AG09309 (cell line): Measurements from ENCODE around the gene SCLT1.

Source experiments
- DNase-seq: peaks from one replicate; pipeline ENCODE4 v3.0.0-alpha.2; 2010; ENCODE audit warnings: low read depth
- H3K4me3 ChIP-seq: 2 replicates; pipeline ENCODE4 v1.5.1; 2011; ENCODE audit warnings: mild to moderate bottlenecking, low read depth, low read length, moderate library complexity; ENCODE audit not compliant: control insufficient read depth
- CTCF ChIP-seq: IDR thresholded peaks from 2 replicates; pipeline ENCODE4 v1.5.1; 2011; ENCODE audit warnings: mild to moderate bottlenecking, low read depth, low read length, inconsistent platforms; ENCODE audit not compliant: insufficient read depth, control insufficient read depth; ENCODE audit errors: missing control alignments

Gene SCLT1

DNA sequence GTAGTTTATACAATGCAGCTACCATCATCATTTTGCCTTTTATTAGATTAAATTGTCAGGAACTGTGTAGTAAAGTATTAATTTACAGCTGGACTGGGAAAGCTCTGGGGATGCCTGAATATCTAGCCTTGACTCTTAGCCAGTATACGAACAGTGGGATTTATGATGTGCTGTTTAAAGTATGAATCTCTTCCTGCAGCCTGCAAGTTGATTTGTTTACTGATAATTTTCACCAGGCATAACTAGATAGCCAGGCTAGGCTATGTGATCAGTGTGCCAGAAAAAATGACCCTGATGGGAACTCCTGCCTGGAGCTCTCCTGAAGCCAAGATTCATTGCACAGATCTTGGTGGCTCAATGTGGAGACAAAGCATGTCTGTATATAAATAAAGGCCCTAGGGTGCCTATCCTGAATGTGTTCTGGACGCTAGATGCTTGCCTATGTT lies 119.2 kb downstream of the SCLT1 start:
- DNase-seq: no peak
- TF ChIP-seq CTCF: no peak
- no peak overlapping the region for H3K4me3 ChIP-seq

DNA sequence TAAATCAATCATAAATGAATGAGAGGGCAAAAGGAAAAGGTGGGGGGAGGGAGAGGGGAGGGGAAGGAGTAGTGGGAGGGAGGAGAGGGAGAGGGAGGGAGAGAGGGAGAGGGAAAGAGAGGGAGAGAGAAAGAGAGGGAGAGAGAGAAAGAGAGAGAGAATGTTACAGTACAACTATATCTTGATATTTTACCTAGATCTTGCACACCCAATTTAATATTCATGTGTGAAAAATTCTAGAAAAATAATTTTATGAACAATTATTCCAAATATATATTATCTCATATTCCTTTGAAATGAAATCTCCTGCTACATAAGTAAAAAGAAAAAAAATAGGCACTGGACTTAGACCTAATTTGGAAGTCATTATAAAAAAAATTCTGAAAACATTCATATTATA lies 120.0 kb downstream of the SCLT1 start:
- no peak for TF ChIP-seq CTCF

DNA sequence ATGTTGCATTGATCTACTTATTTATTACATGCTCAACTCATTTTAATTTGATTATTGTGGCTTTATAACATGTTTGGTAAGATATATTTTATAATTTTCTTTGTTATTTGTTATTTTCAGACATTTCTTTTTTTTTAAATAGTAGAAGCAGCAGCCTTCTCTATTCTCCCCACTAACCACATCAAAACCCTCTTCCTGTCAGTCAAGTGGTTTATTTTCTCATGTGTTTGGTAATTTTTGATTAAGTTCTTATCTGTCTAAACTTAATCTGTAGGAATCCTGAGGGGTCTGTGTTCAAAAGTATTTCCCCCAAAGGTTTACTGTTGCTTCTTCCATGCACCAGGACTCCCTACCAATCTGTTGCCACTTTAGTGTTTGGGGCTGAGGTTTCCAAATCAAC lies 131.9 kb downstream of the SCLT1 start:
- DNase-seq: no peak
- no peak for TF ChIP-seq CTCF
- H3K4me3 ChIP-seq: no peak overlapping the region

More for the DNA sequence above, 120.0 kb downstream of the SCLT1 start:
- no peak for DNase-seq
- H3K4me3 ChIP-seq: no peak overlapping the region

- no peak overlapping the region for H3K4me3 ChIP-seq
- no peak for DNase-seq
- no peak for TF ChIP-seq CTCF
These were observed 135.1 kb downstream of the SCLT1 start for GRCh38 chr4:128958194-128958593.

DNA sequence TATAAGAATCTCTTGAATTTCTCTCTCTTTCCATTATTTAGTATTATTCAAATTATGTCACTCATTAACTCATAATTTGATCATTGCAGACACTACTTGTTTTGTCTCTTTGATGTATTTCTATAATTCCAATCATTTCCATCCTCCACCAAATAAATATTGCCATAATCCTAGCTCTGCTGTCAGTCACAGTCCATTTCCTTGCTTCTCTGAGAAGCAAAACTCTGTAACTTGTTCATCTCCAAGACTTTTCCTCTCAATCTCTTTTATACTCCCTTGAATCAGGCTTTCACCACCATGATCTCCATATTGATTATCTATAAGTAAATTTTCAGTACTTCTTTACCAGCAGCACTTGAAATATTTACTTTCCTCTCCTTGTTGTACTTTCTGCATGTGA lies 135.9 kb downstream of the SCLT1 start:
- no peak for TF ChIP-seq CTCF
- H3K4me3 ChIP-seq: no peak overlapping the region
- no peak for DNase-seq

- no peak for DNase-seq
- no peak for TF ChIP-seq CTCF
These were observed 137.6 kb downstream of the SCLT1 start for GRCh38 chr4:128955751-128956150.

DNA sequence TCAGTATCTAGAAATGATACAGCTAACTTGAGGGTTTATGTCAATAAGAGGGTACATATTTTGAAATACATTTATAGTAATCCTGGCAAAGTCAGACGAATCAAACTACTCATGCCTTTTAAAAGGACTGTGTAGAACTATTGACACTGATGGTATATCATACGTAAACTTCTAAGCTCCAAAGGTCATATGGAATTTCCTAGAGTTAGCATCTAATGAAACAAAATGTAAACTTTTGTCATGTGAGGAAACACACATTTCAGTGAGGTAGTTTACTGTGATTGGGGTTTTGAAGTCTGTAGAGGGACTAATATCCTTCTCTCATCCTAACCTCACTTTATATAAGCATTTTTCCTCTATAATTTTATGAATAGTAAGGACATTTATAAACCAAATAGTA lies 138.4 kb downstream of the SCLT1 start:
- no peak for TF ChIP-seq CTCF
- no peak for DNase-seq
- no peak overlapping the region for H3K4me3 ChIP-seq

More at GRCh38 chr4:128955751-128956150, 137.6 kb downstream of the SCLT1 start:
- no peak overlapping the region for H3K4me3 ChIP-seq
